Memory B cell (primary cell): ENCODE data around the gene SERPING1.

ENCODE experiments used
- ATAC-seq: fragments of 150-1000 bp; cut with Tn5 transposase; 2 replicates; pipeline ENCODE4 v1.10.0; 2021; ENCODE audit warnings: low read depth, mild to moderate bottlenecking, moderate library complexity
- DNase-seq, 2 donors: peaks; one replicate each; pipeline ENCODE4 v3.0.0; 2022; ENCODE audit warnings: low spot score in 2 of 2
- H3K27ac Mint-ChIP-seq: one replicate; pipeline ENCODE4 v1.8.0; 2022; ENCODE audit warnings: mild to moderate bottlenecking, moderate library complexity, mixed read lengths
- H3K27me3 Mint-ChIP-seq: one replicate; pipeline ENCODE4 v1.8.0; 2022; ENCODE audit warnings: mixed read lengths
- H3K36me3 Mint-ChIP-seq: one replicate; pipeline ENCODE4 v1.8.0; 2022; ENCODE audit warnings: mild to moderate bottlenecking, mixed read lengths
- H3K4me1 Mint-ChIP-seq: one replicate; pipeline ENCODE4 v1.8.0; 2022; ENCODE audit warnings: mixed read lengths
- H3K4me3 Mint-ChIP-seq: one replicate; pipeline ENCODE4 v1.8.0; 2022; ENCODE audit warnings: mild to moderate bottlenecking, moderate library complexity, mixed read lengths
- H3K9me3 Mint-ChIP-seq: one replicate; pipeline ENCODE4 v1.8.0; 2022; ENCODE audit warnings: mixed read lengths

Gene SERPING1

GRCh38 chr11:57597461-57597915, at the start of gene SERPING1:
SERPING1 (plus strand) TSS chr11:57597685; CDS start chr11:57598271, 586 bp downstream.
- Mint-ChIP-seq H3K4me1 (no peaks in the 10 kb centered on the region), H3K27ac (no peak within 1 kb of the TSS), H3K9me3 (no peaks in the 10 kb centered on the region), H3K4me3 (no peak within 1 kb of the TSS), H3K27me3 (peaks cover 29% of the 10 kb centered on the region), H3K36me3 (no peaks in the 10 kb centered on the region)
- ATAC-seq = no peak
- DNase-seq = no peak

DNA sequence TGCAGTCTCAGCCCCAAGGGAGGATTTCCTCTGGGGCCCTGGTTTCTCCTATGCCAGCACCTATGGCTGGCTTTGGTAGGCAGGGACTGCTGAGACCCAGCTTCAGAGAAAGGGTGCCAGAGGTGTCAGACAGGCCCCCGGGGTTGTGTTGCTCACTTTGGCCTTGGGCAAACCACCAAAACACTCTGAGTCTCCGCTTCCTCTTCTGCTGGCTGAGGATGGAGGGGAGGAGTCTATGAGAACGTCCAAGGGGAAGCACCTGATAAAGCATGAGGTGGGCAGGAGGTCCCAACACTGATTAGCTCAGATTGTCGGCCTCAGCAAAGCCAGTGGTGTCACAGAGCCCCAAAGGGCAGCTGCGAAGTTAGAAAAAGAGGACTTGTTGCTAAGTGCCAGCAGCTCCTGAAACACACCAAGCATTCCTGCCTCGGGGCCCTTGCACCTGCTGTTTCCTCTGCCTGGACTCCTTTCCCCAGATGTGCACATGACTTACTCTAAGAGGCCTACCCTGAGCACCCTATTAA, 49.6 kb upstream of the SERPING1 start:
- Mint-ChIP-seq H3K4me1 (peaks cover 15% of the 10 kb centered on the region), H3K27ac (peak overlapping the region; percentile 80), H3K27me3 (no peaks in the 10 kb centered on the region), H3K36me3 (peaks cover 14% of the 10 kb centered on the region), H3K9me3 (no peaks in the 10 kb centered on the region), H3K4me3 (no peak overlapping the region)
- DNase-seq (peak; percentile 27 to 29), ATAC-seq (peak; percentile 96)

DNA sequence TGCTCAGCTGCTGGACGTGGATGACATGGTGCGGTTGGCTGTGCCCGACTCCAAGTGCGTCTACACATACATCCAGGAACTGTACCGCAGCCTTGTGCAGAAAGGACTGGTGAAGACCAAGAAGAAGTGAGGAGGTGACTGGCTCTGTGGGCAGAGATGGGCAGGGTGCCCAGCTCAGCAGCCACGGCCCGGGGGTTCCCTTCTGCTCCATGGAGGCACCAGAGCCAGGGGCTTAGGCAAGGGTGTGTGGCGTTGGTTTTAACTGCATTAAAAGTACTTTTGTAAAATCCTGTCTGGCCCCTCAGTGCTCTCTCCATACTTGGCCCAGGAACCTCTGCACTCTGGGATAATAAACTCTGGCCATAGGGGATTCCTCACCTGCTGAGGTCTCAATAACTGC, 47.5 kb upstream of the SERPING1 start:
- H3K36me3 Mint-ChIP-seq = peaks cover 25% of the 10 kb centered on the region
- no peaks in the 10 kb centered on the region for H3K27me3 Mint-ChIP-seq
- no peaks in the 10 kb centered on the region for H3K9me3 Mint-ChIP-seq
- DNase-seq (no peak), ATAC-seq (no peak)
- H3K27ac Mint-ChIP-seq = peak overlapping the region; percentile 5
- H3K4me3 Mint-ChIP-seq = no peak overlapping the region
- peaks cover 15% of the 10 kb centered on the region for H3K4me1 Mint-ChIP-seq

GRCh38 chr11:57551941-57552340, 45.5 kb upstream of the SERPING1 start:
- ATAC-seq = no peak
- H3K9me3 Mint-ChIP-seq = no peaks in the 10 kb centered on the region
- H3K27ac Mint-ChIP-seq = no peak overlapping the region
- H3K36me3 Mint-ChIP-seq = peaks cover 32% of the 10 kb centered on the region
- H3K4me3 Mint-ChIP-seq = no peak overlapping the region
- no peak for DNase-seq
- H3K4me1 Mint-ChIP-seq = peaks cover 18% of the 10 kb centered on the region
- H3K27me3 Mint-ChIP-seq = no peaks in the 10 kb centered on the region

DNA sequence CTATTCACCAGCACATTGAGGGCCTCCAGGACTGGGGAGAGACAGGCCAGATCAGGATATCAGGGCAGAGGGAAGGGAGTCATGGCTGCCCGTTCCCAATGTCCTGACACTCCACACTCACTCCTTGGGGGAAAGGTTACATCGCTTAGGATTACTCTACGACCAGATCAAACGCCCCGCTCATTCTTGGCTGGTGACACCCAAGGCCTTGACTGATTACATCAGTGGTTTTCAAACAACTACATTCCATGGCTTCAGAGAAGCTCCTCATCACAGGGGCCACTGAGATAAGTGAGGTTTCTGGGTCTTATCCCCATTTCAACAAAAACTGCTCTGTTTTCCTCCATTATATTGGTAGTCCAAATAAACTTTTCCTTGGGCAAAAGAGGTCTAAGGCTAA, 45.0 kb upstream of the SERPING1 start:
- Mint-ChIP-seq H3K9me3 (no peaks in the 10 kb centered on the region), H3K4me1 (peaks cover 13% of the 10 kb centered on the region), H3K27me3 (no peaks in the 10 kb centered on the region), H3K4me3 (no peak overlapping the region), H3K36me3 (peaks cover 36% of the 10 kb centered on the region), H3K27ac (no peak overlapping the region)
- no peak for ATAC-seq
- DNase-seq = no peak

- H3K4me1 Mint-ChIP-seq = peaks cover 3% of the 10 kb centered on the region
- ATAC-seq = no peak
- peak overlapping the region; percentile 21 for H3K27ac Mint-ChIP-seq
- H3K27me3 Mint-ChIP-seq = no peaks in the 10 kb centered on the region
- no peak overlapping the region for H3K4me3 Mint-ChIP-seq
- no peak for DNase-seq
- H3K9me3 Mint-ChIP-seq = no peaks in the 10 kb centered on the region
- H3K36me3 Mint-ChIP-seq = peaks cover 35% of the 10 kb centered on the region
Measured at GRCh38 chr11:57555393-57555792, 42.1 kb upstream of the SERPING1 start.

DNA sequence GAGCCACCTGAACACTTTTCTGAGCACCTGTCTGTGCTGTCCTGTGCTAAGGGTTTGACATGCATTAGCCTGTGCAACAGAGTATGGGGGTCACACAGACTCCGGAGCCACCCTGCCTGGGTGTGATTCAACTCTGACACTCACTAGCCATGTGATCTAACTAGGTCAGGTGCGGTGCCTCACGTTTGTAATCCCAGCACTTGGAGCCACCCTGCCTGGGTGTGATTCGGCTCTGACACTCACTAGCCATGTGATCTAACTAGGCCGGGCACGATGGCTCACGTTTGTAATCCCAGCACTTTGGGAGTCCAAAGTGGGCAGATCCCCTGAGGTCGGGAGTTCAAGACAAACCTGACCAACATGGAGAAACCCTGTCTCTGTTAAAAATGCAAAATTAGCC, 41.4 kb upstream of the SERPING1 start:
- Mint-ChIP-seq H3K27me3 (no peaks in the 10 kb centered on the region), H3K4me3 (no peak overlapping the region), H3K4me1 (peaks cover 4% of the 10 kb centered on the region), H3K36me3 (peaks cover 36% of the 10 kb centered on the region), H3K27ac (no peak overlapping the region), H3K9me3 (no peaks in the 10 kb centered on the region)
- ATAC-seq = no peak
- DNase-seq = no peak

- H3K27ac Mint-ChIP-seq = peak overlapping the region; percentile 20
- peaks cover 17% of the 10 kb centered on the region for H3K4me1 Mint-ChIP-seq
- H3K36me3 Mint-ChIP-seq = peaks cover 27% of the 10 kb centered on the region
- DNase-seq (no peak), ATAC-seq (no peak)
- no peak overlapping the region for H3K4me3 Mint-ChIP-seq
- H3K27me3 Mint-ChIP-seq = no peaks in the 10 kb centered on the region
- H3K9me3 Mint-ChIP-seq = no peaks in the 10 kb centered on the region
Measured at GRCh38 chr11:57560146-57560545, 37.3 kb upstream of the SERPING1 start.

- Mint-ChIP-seq H3K4me1 (peaks cover 25% of the 10 kb centered on the region), H3K27ac (no peak overlapping the region), H3K36me3 (peaks cover 16% of the 10 kb centered on the region), H3K4me3 (no peak overlapping the region), H3K9me3 (no peaks in the 10 kb centered on the region), H3K27me3 (no peaks in the 10 kb centered on the region)
- ATAC-seq = no peak
- no peak for DNase-seq
Measured at GRCh38 chr11:57562596-57562995, 34.9 kb upstream of the SERPING1 start.

DNA sequence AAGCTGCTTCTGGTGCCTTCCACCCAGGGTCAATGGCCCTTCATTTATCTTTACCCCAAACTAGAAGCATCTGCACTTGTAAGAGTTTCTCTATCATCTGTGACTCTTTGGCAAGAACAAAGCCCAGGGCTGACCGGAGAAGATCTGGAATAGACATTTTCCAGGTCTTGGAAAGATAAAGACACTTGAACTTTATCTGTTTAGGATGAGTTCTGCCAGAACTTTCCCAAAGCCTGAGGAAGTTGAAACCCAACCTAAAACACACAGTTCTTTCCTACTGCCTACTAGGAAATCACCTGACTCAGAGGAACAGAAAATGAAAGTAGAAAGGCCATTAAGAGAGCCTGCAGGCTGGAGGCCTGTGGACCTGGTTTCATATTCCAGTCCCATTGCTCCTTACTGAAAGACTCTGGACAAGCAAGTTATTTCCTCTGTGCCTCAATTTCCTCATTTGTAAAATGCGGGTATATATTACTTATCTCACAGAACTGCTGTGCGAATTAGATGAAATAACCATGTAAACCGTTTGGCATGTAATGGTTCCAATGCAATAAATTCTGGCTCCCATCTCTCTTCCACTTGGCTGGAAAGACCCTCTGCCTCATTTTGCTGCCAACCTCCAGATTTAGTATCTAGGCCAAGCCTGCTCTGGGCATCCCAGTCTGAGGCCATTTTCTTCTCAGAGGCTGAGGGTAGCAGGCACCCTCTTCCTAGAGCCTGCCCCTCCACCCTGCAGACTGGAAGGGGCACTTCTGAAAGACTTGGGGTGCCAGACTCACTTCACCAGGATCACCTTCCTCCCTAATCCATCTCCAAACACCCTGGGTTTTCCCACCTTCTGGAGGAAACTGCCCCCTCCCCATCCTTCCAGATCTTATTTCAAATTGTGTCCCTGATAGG, 31.2 kb upstream of the SERPING1 start:
- Mint-ChIP-seq H3K27me3 (no peaks in the 10 kb centered on the region), H3K9me3 (no peaks in the 10 kb centered on the region), H3K4me1 (peaks cover 25% of the 10 kb centered on the region), H3K36me3 (peaks cover 9% of the 10 kb centered on the region), H3K4me3 (peak overlapping the region; percentile 99), H3K27ac (peak overlapping the region; percentile 94)
- ATAC-seq (peak; percentile 46), DNase-seq (peak; percentile 16 to 22)

DNA sequence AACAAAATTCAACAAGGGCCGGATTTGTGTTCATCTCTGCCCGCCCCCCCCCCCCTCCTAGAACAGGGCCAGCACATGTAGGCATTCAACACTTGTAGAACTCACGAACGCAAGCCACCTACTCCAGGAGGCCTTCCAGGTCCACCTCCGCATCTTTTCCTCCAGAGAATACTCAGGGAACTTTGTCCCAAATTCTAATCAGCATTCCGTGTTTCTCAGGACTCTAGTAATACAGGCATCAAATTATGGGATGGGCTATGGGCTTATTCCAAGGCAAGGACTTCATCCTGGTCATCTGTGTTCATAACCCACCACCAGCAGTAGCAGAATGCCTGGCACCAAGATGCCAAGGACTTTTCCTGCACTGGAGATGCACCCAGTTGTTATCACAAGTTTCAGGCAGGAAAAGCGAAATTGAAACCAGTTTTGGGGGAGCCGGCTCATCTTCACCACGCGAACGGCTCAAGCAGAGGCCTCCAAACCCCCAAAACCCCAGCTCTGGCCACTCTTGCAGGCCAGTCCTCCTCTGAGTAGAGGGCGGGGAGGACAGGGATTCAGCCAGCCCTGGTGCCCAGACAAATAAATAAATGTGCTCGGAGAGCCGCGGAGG, 30.5 kb upstream of the SERPING1 start:
- H3K27me3 Mint-ChIP-seq = no peaks in the 10 kb centered on the region

DNA sequence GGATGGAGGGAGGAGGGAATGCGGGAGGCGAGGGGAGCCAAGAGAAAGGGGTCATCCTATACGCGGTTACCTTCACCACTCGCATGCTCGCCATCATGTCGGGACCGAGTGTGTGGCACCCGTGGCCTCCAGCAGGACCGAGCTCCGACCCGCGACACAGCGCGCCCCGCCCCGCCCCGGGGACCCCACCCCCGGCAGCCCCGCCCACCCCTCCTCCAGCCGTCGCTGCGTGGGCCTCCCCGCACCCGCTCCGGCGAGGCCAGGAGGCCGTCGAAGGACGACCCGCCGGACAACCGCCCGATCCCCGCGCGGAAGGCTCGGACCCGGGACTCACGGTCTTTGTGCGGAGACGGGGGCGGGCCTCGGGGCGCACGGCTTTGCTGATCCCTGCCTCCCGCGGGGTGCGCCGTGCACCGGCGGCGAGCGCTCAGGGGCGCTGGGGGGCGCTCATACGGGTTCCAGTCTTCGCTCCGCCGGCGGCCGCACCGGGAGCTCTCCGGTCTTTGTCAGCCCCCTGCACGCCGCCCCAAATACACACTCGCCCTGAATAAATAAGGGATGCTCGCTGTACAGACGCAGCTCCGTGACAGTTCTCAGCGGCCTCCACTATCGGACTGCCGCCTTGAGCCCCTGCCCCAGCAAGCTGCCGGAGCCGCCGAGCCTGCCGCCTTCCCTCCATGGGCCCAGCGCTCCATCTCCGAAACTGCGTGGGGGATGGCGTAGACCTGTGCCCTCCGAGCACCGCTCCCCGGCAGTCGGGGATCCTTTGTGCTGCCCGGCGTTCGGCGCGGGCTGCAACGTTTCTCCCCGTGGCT, 29.8 kb upstream of the SERPING1 start, which contains the start of gene UBE2L6:
TSS of gene UBE2L6 (minus strand) at position 158 of the 815 bp plus-strand sequence. CDS start at position 97, 61 bp downstream.
- DNase-seq (peak; percentile 44 to 65), ATAC-seq (peak; percentile 79)
- Mint-ChIP-seq H3K4me3 (peak within 1 kb of the TSS; percentile 99), H3K27ac (peak within 1 kb of the TSS; percentile 94), H3K36me3 (peaks cover 7% of the 10 kb centered on the region), H3K4me1 (peaks cover 22% of the 10 kb centered on the region), H3K27me3 (no peaks in the 10 kb centered on the region), H3K9me3 (no peaks in the 10 kb centered on the region)

More for the DNA sequence above, 30.5 kb upstream of the SERPING1 start:
- peak overlapping the region; percentile 99 for H3K4me3 Mint-ChIP-seq
- peaks cover 23% of the 10 kb centered on the region for H3K4me1 Mint-ChIP-seq
- peak overlapping the region; percentile 94 for H3K27ac Mint-ChIP-seq
- DNase-seq (peak in 1 of 2 donors; percentile 4), ATAC-seq (peak; percentile 12)
- H3K9me3 Mint-ChIP-seq = no peaks in the 10 kb centered on the region
- H3K36me3 Mint-ChIP-seq = peaks cover 8% of the 10 kb centered on the region

DNA sequence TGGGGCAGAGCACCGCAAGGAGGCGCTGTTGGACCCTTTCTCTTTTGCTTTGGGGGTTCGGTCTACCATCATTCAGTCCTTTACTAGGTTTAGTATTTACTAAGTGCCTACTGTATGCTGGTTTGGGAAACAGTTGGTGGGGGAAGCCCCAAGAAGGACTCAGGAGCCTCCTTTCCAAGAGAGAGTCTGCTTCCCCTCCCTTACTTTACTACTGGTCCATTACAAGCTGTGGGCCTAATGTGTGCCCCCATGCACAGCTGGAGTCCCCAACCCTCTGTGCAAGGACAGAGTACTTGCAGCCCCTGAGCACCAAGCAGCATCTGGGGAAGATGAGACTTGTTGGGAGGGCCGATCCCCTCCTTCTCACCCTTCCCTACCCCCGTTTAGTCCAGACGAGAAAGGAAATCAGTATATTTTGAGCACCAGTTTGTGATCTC, 29.1 kb upstream of the SERPING1 start:
- Mint-ChIP-seq H3K27me3 (no peaks in the 10 kb centered on the region), H3K9me3 (no peaks in the 10 kb centered on the region), H3K27ac (peak overlapping the region; percentile 93), H3K4me1 (peaks cover 20% of the 10 kb centered on the region), H3K36me3 (peaks cover 5% of the 10 kb centered on the region), H3K4me3 (peak overlapping the region; percentile 99)
- ATAC-seq = peak; percentile 6
- DNase-seq = peak; percentile 87 to 93
